Inferior parietal cortex (tissue), 1 donor: Measurements from ENCODE around the gene CLCN5.

Source experiments
- DNase-seq: peaks from one replicate; pipeline ENCODE4 v3.0.0-alpha.2; 2016; ENCODE audit errors: extremely low spot score

CLCN5 gene

GRCh38 chrX:50081282-50081889, 159.0 kb downstream of the CLCN5 start:
- no peak for DNase-seq

GRCh38 chrX:50082741-50083140, 160.3 kb downstream of the CLCN5 start:
- DNase-seq, result no peak

- DNase-seq, result no peak
These were observed 166.2 kb downstream of the CLCN5 start for GRCh38 chrX:50088645-50089044.

GRCh38 chrX:50093625-50094024, 171.2 kb downstream of the CLCN5 start:
- no peak for DNase-seq

GRCh38 chrX:50097071-50097470, 174.7 kb downstream of the CLCN5 start:
- no peak for DNase-seq

GRCh38 chrX:50098241-50098640, 175.8 kb downstream of the CLCN5 start:
- no peak for DNase-seq

- DNase-seq, result no peak
These were observed 176.4 kb downstream of the CLCN5 start for GRCh38 chrX:50098749-50099148.

GRCh38 chrX:50099331-50099730, 176.9 kb downstream of the CLCN5 start:
- no peak for DNase-seq

- peak; percentile 12 for DNase-seq
These were observed 177.8 kb downstream of the CLCN5 start for GRCh38 chrX:50100188-50100587.

GRCh38 chrX:50103176-50103575, 180.8 kb downstream of the CLCN5 start:
- DNase-seq, result no peak

GRCh38 chrX:50103866-50104566, 181.6 kb downstream of the CLCN5 start:
- DNase-seq, result no peak

GRCh38 chrX:50106051-50106675, 183.8 kb downstream of the CLCN5 start:
- no peak for DNase-seq

GRCh38 chrX:50107470-50107869, 185.1 kb downstream of the CLCN5 start:
- no peak for DNase-seq

GRCh38 chrX:50108264-50108663, 185.9 kb downstream of the CLCN5 start:
- DNase-seq, result no peak

- DNase-seq, result no peak
These were observed 189.3 kb downstream of the CLCN5 start for GRCh38 chrX:50111742-50112141.

GRCh38 chrX:50114113-50114512, 191.7 kb downstream of the CLCN5 start:
- no peak for DNase-seq

- no peak for DNase-seq
These were observed 193.6 kb downstream of the CLCN5 start for GRCh38 chrX:50115973-50116372.

- DNase-seq, result no peak
These were observed 195.1 kb downstream of the CLCN5 start for GRCh38 chrX:50117476-50117875.

GRCh38 chrX:50125480-50125879, 203.1 kb downstream of the CLCN5 start:
- DNase-seq, result no peak

GRCh38 chrX:50147972-50148371, 225.6 kb downstream of the CLCN5 start:
- no peak for DNase-seq
